HG03520 (cell line): Measurements from ENCODE around the gene TRAF6.
"Not testable (repeated sequence)": the region's sequence is repeated elsewhere in the genome, so short reads cannot be mapped to it uniquely, and the experiment has no call there.

Experiments
- ATAC-seq: cut with Tn5 transposase; IDR thresholded peaks from one replicate; pipeline ENCODE4 v1.9.1; 2021; ENCODE audit warnings: mild to moderate bottlenecking, moderate library complexity; ENCODE audit not compliant: unreplicated experiment

TRAF6 gene

DNA sequence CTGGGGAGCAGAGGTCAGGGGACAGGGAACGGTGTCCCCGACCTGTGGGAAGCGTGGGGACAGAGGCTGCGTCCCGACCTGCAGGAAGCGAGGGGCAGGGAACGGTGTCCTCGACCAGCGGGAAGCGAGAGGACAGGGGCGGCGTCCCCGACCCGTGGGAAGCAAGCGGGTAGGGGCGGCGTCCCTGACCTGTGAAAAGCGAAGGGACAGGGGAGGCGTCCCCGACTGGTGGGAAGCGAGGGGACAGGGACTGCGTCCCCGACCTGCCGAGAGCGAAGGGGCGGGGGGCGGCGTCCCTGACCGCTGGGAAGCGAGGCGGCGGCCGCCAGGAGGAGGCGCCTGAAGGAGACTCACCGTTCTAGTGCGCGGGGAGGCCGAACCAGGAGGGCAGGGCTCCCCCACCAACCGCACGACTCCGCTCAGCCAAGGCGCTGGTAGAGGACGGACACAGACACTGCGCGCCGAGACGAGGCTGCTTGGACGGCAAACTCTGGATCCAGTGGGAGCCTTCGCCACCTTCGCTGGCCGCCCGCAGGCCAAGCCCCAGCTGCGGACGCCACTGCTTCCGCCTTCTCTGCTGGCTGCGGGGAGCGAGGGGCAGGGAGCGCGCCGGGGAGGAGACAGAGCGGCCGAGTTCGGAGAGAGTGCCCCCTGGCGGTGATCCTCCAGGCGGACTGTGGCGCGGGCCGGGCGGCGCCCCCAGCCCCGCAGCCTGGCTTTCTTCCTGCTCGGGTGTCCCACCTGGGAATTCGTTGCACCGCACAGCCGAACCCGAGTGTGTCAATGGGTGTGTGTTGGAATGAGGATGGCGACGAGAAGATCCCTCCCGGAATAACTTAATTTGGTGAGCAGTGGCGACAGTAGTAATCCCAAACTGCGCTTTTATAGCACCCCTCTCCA, at the start of gene TRAF6:
TRAF6 (minus strand) TSS at position 579 of the 900 bp plus-strand sequence. CDS start 8,757 bp downstream, outside the sequence.
- ATAC-seq: peak; percentile 94

- peak; percentile 99 for ATAC-seq
These were observed 48.7 kb upstream of the TRAF6 start for GRCh38 chr11:36558571-36559413.

- ATAC-seq: no peak
These were observed 47.9 kb upstream of the TRAF6 start for GRCh38 chr11:36557991-36558390.

GRCh38 chr11:36557390-36557789, 47.3 kb upstream of the TRAF6 start:
- ATAC-seq: not testable (repeated sequence)

GRCh38 chr11:36550385-36551115, 40.5 kb upstream of the TRAF6 start:
- ATAC-seq: no peak

DNA sequence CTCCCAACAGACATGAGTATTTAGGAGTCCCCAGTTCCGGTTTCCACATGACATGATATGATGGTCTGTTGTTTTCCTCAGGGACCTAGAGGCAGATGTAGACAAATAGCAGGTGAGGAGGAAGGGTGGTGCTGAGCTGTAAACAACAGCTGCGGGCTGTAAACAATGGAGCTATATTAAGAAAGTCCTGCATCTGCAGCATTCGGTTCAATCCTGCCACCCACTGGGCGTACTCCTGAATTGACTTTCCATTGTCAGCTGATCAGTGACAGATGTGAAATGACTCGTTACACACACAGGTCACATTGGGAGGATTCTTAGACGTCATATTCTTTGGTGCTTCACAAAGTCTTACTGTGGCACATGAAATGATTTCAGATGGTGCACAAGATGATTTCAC, 30.9 kb upstream of the TRAF6 start:
- peak; percentile 99 for ATAC-seq

DNA sequence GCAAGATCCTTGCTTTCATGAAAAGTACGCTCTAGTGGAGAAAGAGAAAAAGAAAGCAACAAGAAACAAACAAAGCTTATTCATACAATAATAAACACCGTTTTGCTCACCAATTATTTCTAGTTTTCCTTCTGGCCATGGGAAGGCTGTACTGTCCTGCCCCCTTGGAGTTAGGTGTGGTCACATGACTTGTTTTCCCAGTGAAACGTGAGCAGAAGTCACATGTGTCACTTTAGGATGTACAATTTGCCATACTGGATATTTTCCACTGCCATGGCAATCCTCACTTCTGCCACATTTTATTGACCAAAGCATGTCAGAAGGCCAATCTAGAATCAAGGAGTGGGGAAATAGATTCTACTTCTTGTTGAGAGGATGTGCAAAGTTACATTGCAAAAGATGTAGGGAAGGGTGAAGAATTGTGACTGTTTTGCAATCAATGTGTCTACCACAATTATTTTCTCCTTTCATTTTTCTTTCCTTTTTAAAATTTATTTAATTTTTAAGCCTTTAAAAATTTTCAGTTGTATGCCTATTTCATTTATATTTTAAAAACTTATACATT, 24.3 kb upstream of the TRAF6 start:
- no peak for ATAC-seq

GRCh38 chr11:36532941-36533601, 23.0 kb upstream of the TRAF6 start:
- ATAC-seq: no peak

- ATAC-seq: no peak
These were observed 20.8 kb upstream of the TRAF6 start for GRCh38 chr11:36530840-36531239.

DNA sequence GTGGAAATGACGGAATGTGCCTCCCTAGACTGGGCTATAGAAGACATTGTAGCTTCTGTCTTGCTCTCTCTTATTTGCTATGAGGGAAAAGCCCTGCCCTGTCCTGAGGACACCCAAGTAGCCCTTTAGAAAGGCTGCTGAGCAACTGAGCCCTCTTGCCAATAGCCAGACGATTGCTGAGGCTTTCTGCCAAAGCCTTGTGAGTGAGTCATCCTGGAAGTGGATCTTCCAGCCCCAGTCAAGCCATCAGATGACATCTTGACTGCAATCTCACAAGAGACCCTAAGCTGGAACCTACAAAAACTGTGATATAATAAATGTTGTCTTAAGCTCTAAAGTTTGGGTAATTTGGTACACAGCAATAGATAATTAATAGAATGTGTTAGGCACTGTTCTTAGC, 3.9 kb upstream of the TRAF6 start:
- no peak for ATAC-seq

- no peak for ATAC-seq
These were observed 1.9 kb upstream of the TRAF6 start for GRCh38 chr11:36512016-36512415.

GRCh38 chr11:36511062-36511461, 990 bp upstream of the TRAF6 start:
- not testable (repeated sequence) for ATAC-seq

DNA sequence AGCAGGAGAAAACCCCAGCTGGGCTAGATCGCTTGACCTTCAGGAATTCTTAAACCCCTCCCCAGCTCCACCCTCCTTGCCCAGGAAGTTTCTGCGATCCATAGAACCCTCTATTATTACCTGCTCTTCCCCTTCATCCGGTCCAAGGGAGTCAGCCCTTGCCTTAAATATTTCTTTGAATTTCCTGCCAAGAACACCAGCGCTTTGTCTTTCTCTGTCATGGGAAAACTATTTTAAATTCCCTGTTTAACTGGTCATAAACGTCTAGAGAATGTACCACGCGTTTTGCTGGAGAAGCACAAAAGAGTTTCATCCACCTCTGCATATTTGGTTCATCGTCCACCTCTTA, 496 bp upstream of the TRAF6 start:
- no peak for ATAC-seq

- ATAC-seq: no peak
These were observed 852 bp downstream of the TRAF6 start for GRCh38 chr11:36509201-36509639.

DNA sequence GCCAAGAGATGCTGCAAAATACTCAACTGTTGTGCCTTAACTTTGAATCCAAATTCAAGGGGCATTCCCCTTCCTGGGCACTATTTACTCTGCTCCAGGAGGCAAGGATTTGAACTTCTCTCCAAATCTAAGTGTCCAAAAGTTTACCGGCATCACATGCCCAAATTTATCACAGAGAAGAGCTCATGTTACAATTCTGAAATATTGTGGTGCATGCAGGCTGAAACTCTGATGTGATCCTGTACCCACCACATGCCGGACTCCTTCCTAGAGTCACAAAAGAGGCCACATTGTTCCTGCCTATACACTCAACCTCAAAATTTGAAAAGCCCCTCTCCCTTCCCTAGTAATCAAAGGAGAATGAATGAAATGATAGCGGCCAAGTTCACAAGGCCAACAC, 1.3 kb downstream of the TRAF6 start:
- ATAC-seq: no peak

DNA sequence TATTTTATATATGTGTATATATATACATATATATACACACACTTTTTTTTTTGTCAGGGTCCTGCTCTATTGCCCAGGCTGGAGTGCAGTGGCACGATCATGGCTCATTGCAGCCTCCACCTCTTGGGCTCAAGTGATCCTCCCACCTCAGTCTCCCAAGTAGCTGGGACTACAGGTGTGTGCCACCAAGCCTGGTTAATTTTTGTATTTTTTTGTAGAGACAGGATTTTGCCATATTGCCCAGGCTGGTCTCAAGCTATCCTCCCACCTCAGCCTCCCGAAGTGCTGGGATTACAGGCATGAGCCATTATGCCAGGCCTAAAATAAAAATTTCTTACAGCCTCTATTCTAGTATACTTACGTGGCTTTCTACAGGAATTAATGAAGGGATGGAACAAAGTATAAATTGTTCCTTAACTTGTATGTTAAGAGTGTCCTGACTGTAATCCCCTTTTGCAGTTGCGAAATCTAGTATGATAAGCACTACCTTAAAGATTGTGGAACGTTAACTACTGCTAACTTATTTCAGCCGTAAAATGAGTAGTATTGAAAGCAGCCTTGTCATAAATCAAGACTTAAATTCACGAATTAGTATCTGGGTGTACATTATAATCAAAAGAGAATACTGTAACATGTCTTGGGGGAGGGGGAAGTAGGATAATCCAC, 2.1 kb downstream of the TRAF6 start:
- no peak for ATAC-seq

- no peak for ATAC-seq
These were observed 8.8 kb downstream of the TRAF6 start for GRCh38 chr11:36501236-36501635.

DNA sequence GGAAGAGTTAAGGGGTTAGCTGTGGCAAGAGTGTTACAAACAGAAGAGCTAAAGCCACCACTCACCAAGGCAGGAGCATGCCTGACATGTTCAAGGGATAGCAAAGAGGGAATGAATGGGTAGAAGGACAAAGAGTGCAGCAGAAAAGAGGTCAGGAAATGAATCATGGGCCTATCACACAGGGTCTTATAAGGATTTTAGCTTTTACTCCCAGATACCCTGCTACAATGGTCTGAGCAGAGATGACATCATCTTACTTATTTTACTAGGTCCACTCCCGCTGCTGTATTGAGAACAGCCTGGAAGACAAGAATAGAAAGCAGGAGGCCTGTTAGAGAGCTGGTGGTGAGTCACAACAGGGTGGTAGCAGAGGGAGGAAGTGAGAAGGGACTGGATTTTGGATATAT, 9.8 kb downstream of the TRAF6 start:
- peak; percentile 97 for ATAC-seq

- ATAC-seq: no peak
These were observed 10.8 kb downstream of the TRAF6 start for GRCh38 chr11:36499315-36499714.

- no peak for ATAC-seq
These were observed 11.4 kb downstream of the TRAF6 start for GRCh38 chr11:36498721-36499120.
